ENCODE measurements around the gene SLC34A1. TPM values are rescaled to one million over a fixed set of nuclear protein-coding genes. Genes with fewer than 3 reads are reported as not detected.

The SLC34A1 gene
- total and polyA plus RNA-seq, 4 donors, result 0.23 to 1.0 (median 0.47) TPM

- WGBS, result 82% methylated on average over 7 of the region's 7 CpGs
- H3K27ac ChIP-seq (ENCODE audit: low read depth in 1 of 2, low read length in 2 of 2), result peak overlapping the region in 1 of 2 donors; percentile 48
Observed at GRCh38 chr5:177335701-177336065, 48.6 kb upstream of the SLC34A1 start.

GRCh38 chr5:177336112-177336511 lies 48.1 kb upstream of the SLC34A1 start:
- Histone ChIP-seq H3K36me3 (ENCODE audit: control insufficient read depth in 4 of 4, insufficient read depth in 3 of 4, low read depth in 1 of 4, low read length in 3 of 4) (peaks cover 28 to 76% (median 42%) of the 10 kb centered on the region in 4 donors), H3K4me3 (ENCODE audit: low read depth in 1 of 3, low read length in 3 of 3) (no peak overlapping the region), H3K27ac (ENCODE audit: low read depth in 1 of 2, low read length in 2 of 2) (peak overlapping the region in 1 of 2 donors; percentile 48), H3K9ac (ENCODE audit: low read depth in 1 of 2, low read length in 2 of 2) (no peak overlapping the region), H3K27me3 (ENCODE audit: control insufficient read depth in 4 of 4, insufficient read depth in 4 of 4, low read length in 3 of 4) (no peaks in the 10 kb centered on the region), H3K4me1 (ENCODE audit: control insufficient read depth in 4 of 4, insufficient read depth in 4 of 4, low read length in 3 of 4) (peaks cover 0 to 8% (median 0%) of the 10 kb centered on the region in 4 donors), H3K9me3 (ENCODE audit: control insufficient read depth in 4 of 4, low read length in 3 of 4) (no peaks in the 10 kb centered on the region)
- TF ChIP-seq RAD21 (IDR thresholded peaks at IDR 0.05), result peak; percentile 17 to 59
- TF ChIP-seq, protein P1, sequence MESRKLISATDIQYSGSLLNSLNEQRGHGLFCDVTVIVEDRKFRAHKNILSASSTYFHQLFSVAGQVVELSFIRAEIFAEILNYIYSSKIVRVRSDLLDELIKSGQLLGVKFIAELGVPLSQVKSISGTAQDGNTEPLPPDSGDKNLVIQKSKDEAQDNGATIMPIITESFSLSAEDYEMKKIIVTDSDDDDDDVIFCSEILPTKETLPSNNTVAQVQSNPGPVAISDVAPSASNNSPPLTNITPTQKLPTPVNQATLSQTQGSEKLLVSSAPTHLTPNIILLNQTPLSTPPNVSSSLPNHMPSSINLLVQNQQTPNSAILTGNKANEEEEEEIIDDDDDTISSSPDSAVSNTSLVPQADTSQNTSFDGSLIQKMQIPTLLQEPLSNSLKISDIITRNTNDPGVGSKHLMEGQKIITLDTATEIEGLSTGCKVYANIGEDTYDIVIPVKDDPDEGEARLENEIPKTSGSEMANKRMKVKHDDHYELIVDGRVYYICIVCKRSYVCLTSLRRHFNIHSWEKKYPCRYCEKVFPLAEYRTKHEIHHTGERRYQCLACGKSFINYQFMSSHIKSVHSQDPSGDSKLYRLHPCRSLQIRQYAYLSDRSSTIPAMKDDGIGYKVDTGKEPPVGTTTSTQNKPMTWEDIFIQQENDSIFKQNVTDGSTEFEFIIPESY (IDR thresholded peaks at IDR 0.05), result no peak
- TF ChIP-seq, protein P2, sequence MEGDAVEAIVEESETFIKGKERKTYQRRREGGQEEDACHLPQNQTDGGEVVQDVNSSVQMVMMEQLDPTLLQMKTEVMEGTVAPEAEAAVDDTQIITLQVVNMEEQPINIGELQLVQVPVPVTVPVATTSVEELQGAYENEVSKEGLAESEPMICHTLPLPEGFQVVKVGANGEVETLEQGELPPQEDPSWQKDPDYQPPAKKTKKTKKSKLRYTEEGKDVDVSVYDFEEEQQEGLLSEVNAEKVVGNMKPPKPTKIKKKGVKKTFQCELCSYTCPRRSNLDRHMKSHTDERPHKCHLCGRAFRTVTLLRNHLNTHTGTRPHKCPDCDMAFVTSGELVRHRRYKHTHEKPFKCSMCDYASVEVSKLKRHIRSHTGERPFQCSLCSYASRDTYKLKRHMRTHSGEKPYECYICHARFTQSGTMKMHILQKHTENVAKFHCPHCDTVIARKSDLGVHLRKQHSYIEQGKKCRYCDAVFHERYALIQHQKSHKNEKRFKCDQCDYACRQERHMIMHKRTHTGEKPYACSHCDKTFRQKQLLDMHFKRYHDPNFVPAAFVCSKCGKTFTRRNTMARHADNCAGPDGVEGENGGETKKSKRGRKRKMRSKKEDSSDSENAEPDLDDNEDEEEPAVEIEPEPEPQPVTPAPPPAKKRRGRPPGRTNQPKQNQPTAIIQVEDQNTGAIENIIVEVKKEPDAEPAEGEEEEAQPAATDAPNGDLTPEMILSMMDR (IDR thresholded peaks at IDR 0.05; ENCODE audit: low read depth, low read length, missing input control), result peak; percentile 17
- 77% methylated on average over 12 of the region's 12 CpGs for WGBS
- no peak for DNase-seq (ENCODE audit: low spot score)

More at GRCh38 chr5:177335701-177336065, 48.6 kb upstream of the SLC34A1 start:
- peaks cover 0 to 8% (median 0%) of the 10 kb centered on the region in 4 donors for H3K4me1 ChIP-seq (ENCODE audit: control insufficient read depth in 4 of 4, insufficient read depth in 4 of 4, low read length in 3 of 4)
- DNase-seq (ENCODE audit: low spot score), result no peak
- no peak for TF ChIP-seq RXRA (IDR thresholded peaks at IDR 0.05)
- no peak for TF ChIP-seq SP1 (IDR thresholded peaks at IDR 0.05)
- TF ChIP-seq RAD21 (IDR thresholded peaks at IDR 0.05), result no peak
- TF ChIP-seq HNF4A (conservative IDR thresholded peaks at IDR 0.05), result no peak
- TF ChIP-seq REST (IDR thresholded peaks at IDR 0.05), result no peak
- TF ChIP-seq, protein P3, sequence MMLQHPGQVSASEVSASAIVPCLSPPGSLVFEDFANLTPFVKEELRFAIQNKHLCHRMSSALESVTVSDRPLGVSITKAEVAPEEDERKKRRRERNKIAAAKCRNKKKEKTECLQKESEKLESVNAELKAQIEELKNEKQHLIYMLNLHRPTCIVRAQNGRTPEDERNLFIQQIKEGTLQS (IDR thresholded peaks at IDR 0.05), result no peak
- TF ChIP-seq HNF4G (IDR thresholded peaks at IDR 0.05), result no peak
- TF ChIP-seq YY1 (IDR thresholded peaks at IDR 0.05), result no peak
- TF ChIP-seq FOXA1 (IDR thresholded peaks at IDR 0.05), result no peak
- TF ChIP-seq FOXA2 (IDR thresholded peaks at IDR 0.05), result no peak
- no peak for TF ChIP-seq EGR1 (IDR thresholded peaks at IDR 0.05; ENCODE audit: low read depth in 2 of 2)
- TF ChIP-seq JUND (IDR thresholded peaks at IDR 0.05), result no peak
- peaks cover 28 to 80% (median 43%) of the 10 kb centered on the region in 4 donors for H3K36me3 ChIP-seq (ENCODE audit: control insufficient read depth in 4 of 4, insufficient read depth in 3 of 4, low read depth in 1 of 4, low read length in 3 of 4)
- no peak overlapping the region for H3K9ac ChIP-seq (ENCODE audit: low read depth in 1 of 2, low read length in 2 of 2)
- H3K4me3 ChIP-seq (ENCODE audit: low read depth in 1 of 3, low read length in 3 of 3), result no peak overlapping the region
- H3K27me3 ChIP-seq (ENCODE audit: control insufficient read depth in 4 of 4, insufficient read depth in 4 of 4, low read length in 3 of 4), result no peaks in the 10 kb centered on the region
- H3K9me3 ChIP-seq (ENCODE audit: control insufficient read depth in 4 of 4, low read length in 3 of 4), result no peaks in the 10 kb centered on the region
